Activated CD4-positive, alpha-beta T cell treated with anti-CD3 and anti-CD28 coated beads for 36 hours (primary cell): ENCODE results near the gene XPC. TPM values are rescaled to one million over a fixed set of nuclear protein-coding genes. Genes with fewer than 3 reads are reported as not detected.
A peak's percentile ranks its signal among the peaks of the same experiment; 100 is the strongest.

Source experiments
- ATAC-seq: fragments of 200-7000 bp; cut with Tn5 transposase; one replicate; pipeline ENCODE4 v1.10.0; 2021; ENCODE audit warnings: mild to moderate bottlenecking, moderate library complexity
- CTCF ChIA-PET: fragments of 350-600 bp; sonication (Branson Sonifier 250); formaldehyde crosslinking; loops from one replicate; lab custom pipeline; 2021; ENCODE audit warnings: antibody characterized with exemption; lab: Charles Lee
- POLR2A ChIA-PET: fragments of 350-600 bp; sonication (Branson Sonifier 250); formaldehyde crosslinking; loops from one replicate; lab custom pipeline; 2021; ENCODE audit warnings: antibody characterized with exemption, inconsistent platforms; lab: Charles Lee
- DNase-seq: peaks from one replicate; pipeline ENCODE4 v3.0.0-alpha.2; 2020
- H3K27ac Mint-ChIP-seq: one replicate; pipeline ENCODE4 v1.8.0; 2021; ENCODE audit warnings: mixed read lengths
- H3K27me3 Mint-ChIP-seq: one replicate; pipeline ENCODE4 v1.8.0; 2021; ENCODE audit warnings: mixed read lengths
- H3K36me3 Mint-ChIP-seq: one replicate; pipeline ENCODE4 v1.8.0; 2021; ENCODE audit warnings: low read depth, mixed read lengths
- H3K4me1 Mint-ChIP-seq: one replicate; pipeline ENCODE4 v1.8.0; 2021; ENCODE audit warnings: mixed read lengths
- H3K4me3 Mint-ChIP-seq: one replicate; pipeline ENCODE4 v1.8.0; 2021; ENCODE audit warnings: mild to moderate bottlenecking, moderate library complexity, mixed read lengths
- H3K9me3 Mint-ChIP-seq: one replicate; pipeline ENCODE4 v1.8.0; 2021; ENCODE audit warnings: low read depth, mixed read lengths
- intact Hi-C, 2 experiments: fragments of 100-400 bp; cut with DNase I in 1 of 2; cut with micrococcal nuclease in 1 of 2; formaldehyde crosslinking; loops; one replicate each; pipeline versions ENCODE4 v1.14.2 to v1.15.1; 2022 to 2024; cut with DNase I, micrococcal nuclease
- total RNA-seq, 2 experiments: library from RNA; stranded (reverse); gene quantifications; one replicate each; pipeline ENCODE4 v1.2.3, GENCODE V29; 2021

XPC gene
- total RNA-seq, 2 experiments from 2014 or later = 24.3 to 24.7 TPM

DNA sequence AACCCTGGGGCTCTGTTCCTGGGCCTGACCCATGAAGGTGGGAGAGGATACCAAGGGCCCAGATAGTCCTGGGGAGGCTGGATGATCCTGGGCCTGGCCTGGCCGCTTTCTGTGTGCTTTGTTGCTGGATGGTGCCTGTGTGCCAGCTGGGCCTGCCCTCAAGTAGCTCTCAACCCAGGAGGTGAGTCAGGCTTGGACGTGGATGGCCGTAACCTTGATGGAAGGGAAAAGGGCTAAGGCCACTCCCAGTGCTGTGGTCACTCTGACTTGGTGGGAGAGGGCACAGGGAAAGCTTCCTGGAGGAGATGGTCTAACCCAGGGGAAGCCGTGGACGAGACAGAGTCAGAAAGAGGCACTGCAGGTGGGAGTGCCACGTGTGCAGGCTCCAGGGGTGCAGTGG, 44.1 kb downstream of the XPC start:
- Mint-ChIP-seq H3K27ac (no peak overlapping the region), H3K9me3 (no peaks in the 10 kb centered on the region), H3K36me3 (peaks cover 55% of the 10 kb centered on the region), H3K4me3 (no peak overlapping the region), H3K27me3 (no peaks in the 10 kb centered on the region), H3K4me1 (no peaks in the 10 kb centered on the region)
- intact Hi-C loops = no loop called here
- POLR2A ChIA-PET = interaction anchor here (0.8 to 0.9 kb wide), 2 partner anchors 8 to 9 kb away, joined by 3 read pairs; partner anchors contain the start of genes CHCHD4 and TMEM43
- DNase-seq (no peak), ATAC-seq (no peak)
- CTCF ChIA-PET = interaction anchor here (1.0 kb wide), 1 partner anchor 252 kb away, joined by 3 read pairs; no protein-coding TSS in a partner anchor

DNA sequence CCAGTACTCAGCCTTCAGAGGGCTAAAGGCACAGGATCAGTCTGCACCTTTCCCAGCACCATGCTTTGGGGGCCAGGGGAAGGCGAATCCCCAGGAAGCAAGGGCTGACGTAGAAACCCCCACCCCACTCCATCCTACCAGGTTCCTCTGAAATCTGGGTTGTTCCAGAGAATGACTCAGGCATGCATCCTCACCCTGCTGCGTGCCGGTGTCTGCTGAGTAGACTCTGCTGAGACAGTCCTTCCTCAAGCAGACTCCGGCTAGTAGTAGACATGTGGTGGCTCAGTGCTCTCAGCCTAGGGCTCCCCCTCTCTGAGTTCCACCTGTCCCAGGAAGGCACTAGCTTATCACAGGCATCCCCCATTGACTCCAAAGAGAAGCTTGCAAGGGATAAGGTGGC, 44.5 kb downstream of the XPC start:
- no peak for DNase-seq
- Mint-ChIP-seq H3K9me3 (no peaks in the 10 kb centered on the region), H3K4me1 (no peaks in the 10 kb centered on the region), H3K27me3 (no peaks in the 10 kb centered on the region), H3K4me3 (no peak overlapping the region), H3K36me3 (peaks cover 57% of the 10 kb centered on the region), H3K27ac (no peak overlapping the region)
- ATAC-seq = no peak
- intact Hi-C loops = no loop called here
- CTCF ChIA-PET = interaction anchor here (1.0 kb wide), 1 partner anchor 251 kb away, joined by 3 read pairs; no protein-coding TSS in a partner anchor
- POLR2A ChIA-PET = interaction anchor here (0.8 to 0.9 kb wide), 2 partner anchors 9 kb away, joined by 3 read pairs; partner anchors contain the start of genes CHCHD4 and TMEM43

DNA sequence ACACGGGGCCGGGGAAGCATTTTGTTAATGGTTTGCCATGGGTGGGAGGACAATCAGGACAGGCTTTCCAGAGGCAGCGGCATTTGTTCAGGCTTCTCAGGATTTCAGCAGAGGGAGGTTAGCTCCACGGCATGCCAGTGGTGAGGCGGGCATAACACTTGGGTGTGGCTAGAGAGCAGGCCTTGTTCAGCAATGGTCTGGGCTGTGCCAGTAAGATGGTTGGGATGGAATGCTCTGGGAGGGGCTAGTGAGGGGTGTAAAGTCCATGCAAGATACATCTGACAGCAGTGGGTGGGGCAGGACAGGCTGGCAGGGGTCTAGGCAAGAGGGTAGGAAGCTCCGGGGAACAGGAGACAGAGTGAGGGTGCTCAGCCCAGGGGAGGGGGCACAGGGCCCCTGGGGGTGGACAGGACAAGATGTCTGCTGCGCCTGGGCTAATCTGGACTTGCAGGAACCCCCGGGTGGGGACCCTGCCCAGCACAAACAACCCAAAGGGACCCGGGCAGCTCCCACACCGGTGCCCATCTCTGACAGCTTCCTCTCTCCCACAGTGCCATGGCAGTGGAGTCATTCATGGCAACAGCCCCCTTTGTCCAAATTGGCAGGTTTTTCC, 45.1 kb downstream of the XPC start:
- ATAC-seq (no peak), DNase-seq (no peak)
- no peak overlapping the region for H3K4me3 Mint-ChIP-seq
- peaks cover 5% of the 10 kb centered on the region for H3K4me1 Mint-ChIP-seq
- POLR2A ChIA-PET = interaction anchor here (0.8 kb wide), 1 partner anchor 9 kb away, joined by 3 read pairs; no protein-coding TSS in a partner anchor
- CTCF ChIA-PET = interaction anchor here (1.0 kb wide), 1 partner anchor 251 kb away, joined by 3 read pairs; no protein-coding TSS in a partner anchor
- H3K27me3 Mint-ChIP-seq = no peaks in the 10 kb centered on the region
- intact Hi-C loops = no loop called here
- H3K9me3 Mint-ChIP-seq = peaks cover 3% of the 10 kb centered on the region
- no peak overlapping the region for H3K27ac Mint-ChIP-seq
- peaks cover 61% of the 10 kb centered on the region for H3K36me3 Mint-ChIP-seq

- no peak overlapping the region for H3K4me3 Mint-ChIP-seq
- no peak overlapping the region for H3K27ac Mint-ChIP-seq
- intact Hi-C loops = no loop called here
- DNase-seq = no peak
- peaks cover 3% of the 10 kb centered on the region for H3K9me3 Mint-ChIP-seq
- H3K27me3 Mint-ChIP-seq = no peaks in the 10 kb centered on the region
- POLR2A ChIA-PET = no interaction called here
- ATAC-seq = no peak
- H3K4me1 Mint-ChIP-seq = peaks cover 11% of the 10 kb centered on the region
- CTCF ChIA-PET = no interaction called here
- peaks cover 61% of the 10 kb centered on the region for H3K36me3 Mint-ChIP-seq
Observed at GRCh38 chr3:14132689-14133088, 45.7 kb downstream of the XPC start.

- H3K27me3 Mint-ChIP-seq = no peaks in the 10 kb centered on the region
- ATAC-seq (no peak), DNase-seq (no peak)
- intact Hi-C loops = no loop called here
- peaks cover 16% of the 10 kb centered on the region for H3K4me1 Mint-ChIP-seq
- H3K9me3 Mint-ChIP-seq = peaks cover 3% of the 10 kb centered on the region
- peaks cover 64% of the 10 kb centered on the region for H3K36me3 Mint-ChIP-seq
- ChIA-PET POLR2A (no interaction called here), CTCF (no interaction called here)
- H3K4me3 Mint-ChIP-seq = no peak overlapping the region
- no peak overlapping the region for H3K27ac Mint-ChIP-seq
Observed at GRCh38 chr3:14132120-14132519, 46.3 kb downstream of the XPC start.

- intact Hi-C loops = no loop called here
- CTCF ChIA-PET = interaction anchor here (0.9 kb wide), 1 partner anchor 14 kb away, joined by 3 read pairs; no protein-coding TSS in a partner anchor
- H3K27me3 Mint-ChIP-seq = no peaks in the 10 kb centered on the region
- H3K4me3 Mint-ChIP-seq = no peak overlapping the region
- DNase-seq (no peak), ATAC-seq (no peak)
- no peak overlapping the region for H3K27ac Mint-ChIP-seq
- H3K36me3 Mint-ChIP-seq = peaks cover 64% of the 10 kb centered on the region
- H3K4me1 Mint-ChIP-seq = peaks cover 26% of the 10 kb centered on the region
- POLR2A ChIA-PET = interaction anchor here (0.6 kb wide), 1 partner anchor 116 kb away, joined by 4 read pairs; no protein-coding TSS in a partner anchor
- H3K9me3 Mint-ChIP-seq = peaks cover 3% of the 10 kb centered on the region
Observed at GRCh38 chr3:14131134-14131533, 47.3 kb downstream of the XPC start.

DNA sequence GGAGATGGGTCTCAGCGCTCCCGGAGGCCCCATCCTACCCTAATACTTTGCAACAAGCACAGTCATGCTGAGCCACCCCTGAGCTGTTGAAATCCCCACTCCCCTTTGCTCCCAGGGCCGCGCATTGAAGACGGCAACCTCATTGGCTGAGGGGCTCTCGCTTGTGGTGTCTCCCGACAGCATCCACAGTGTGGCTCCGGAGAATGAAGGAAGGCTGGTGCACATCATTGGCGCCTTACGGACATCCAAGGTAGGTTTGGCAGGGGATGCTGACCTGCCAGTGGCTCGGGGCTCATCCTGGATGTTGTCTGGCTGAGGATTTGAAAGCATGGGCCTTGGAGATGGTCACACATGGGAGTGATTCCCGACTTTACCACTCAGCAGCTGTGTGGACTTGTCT, 47.7 kb downstream of the XPC start:
- H3K27me3 Mint-ChIP-seq = no peaks in the 10 kb centered on the region
- no peak for ATAC-seq
- peaks cover 30% of the 10 kb centered on the region for H3K4me1 Mint-ChIP-seq
- DNase-seq = no peak
- peaks cover 60% of the 10 kb centered on the region for H3K36me3 Mint-ChIP-seq
- H3K4me3 Mint-ChIP-seq = no peak overlapping the region
- no peak overlapping the region for H3K27ac Mint-ChIP-seq
- CTCF ChIA-PET = no interaction called here
- peaks cover 3% of the 10 kb centered on the region for H3K9me3 Mint-ChIP-seq
- POLR2A ChIA-PET = no interaction called here
- intact Hi-C loops = no loop called here

- Mint-ChIP-seq H3K27me3 (no peaks in the 10 kb centered on the region), H3K4me1 (peaks cover 30% of the 10 kb centered on the region), H3K9me3 (peaks cover 3% of the 10 kb centered on the region), H3K27ac (no peak overlapping the region), H3K4me3 (no peak overlapping the region), H3K36me3 (peaks cover 57% of the 10 kb centered on the region)
- ATAC-seq = no peak
- intact Hi-C loops = no loop called here
- POLR2A ChIA-PET = no interaction called here
- DNase-seq = no peak
- CTCF ChIA-PET = no interaction called here
Observed at GRCh38 chr3:14130230-14130629, 48.2 kb downstream of the XPC start.

DNA sequence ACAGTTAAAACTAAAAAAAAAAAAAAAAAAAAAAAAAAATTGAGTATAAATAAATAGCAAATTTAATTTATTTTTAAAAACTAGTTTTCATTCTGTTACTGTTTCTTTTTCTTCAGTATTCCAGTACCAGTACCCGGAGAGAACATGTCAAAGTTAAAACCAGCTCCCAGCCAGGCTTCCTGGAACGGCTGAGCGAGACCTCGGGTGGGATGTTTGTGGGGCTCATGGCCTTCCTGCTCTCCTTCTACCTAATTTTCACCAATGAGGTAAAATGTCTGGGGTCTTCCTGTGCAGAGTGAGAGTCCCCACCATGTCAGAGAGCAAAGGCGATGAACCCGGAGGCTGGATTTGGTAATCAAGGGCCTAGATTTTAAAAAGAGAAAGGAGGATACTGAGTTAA, 49.1 kb downstream of the XPC start:
- peaks cover 55% of the 10 kb centered on the region for H3K36me3 Mint-ChIP-seq
- intact Hi-C loops = loop anchor here in 1 of 2 experiments (5.0 to 10.0 kb wide), 2 partner anchors 647 to 704 kb away; partner anchors contain the start of genes HDAC11 and NUP210
- DNase-seq (no peak), ATAC-seq (no peak)
- H3K9me3 Mint-ChIP-seq = peaks cover 3% of the 10 kb centered on the region
- H3K27me3 Mint-ChIP-seq = no peaks in the 10 kb centered on the region
- peaks cover 30% of the 10 kb centered on the region for H3K4me1 Mint-ChIP-seq
- POLR2A ChIA-PET = no interaction called here
- no peak overlapping the region for H3K4me3 Mint-ChIP-seq
- H3K27ac Mint-ChIP-seq = no peak overlapping the region
- CTCF ChIA-PET = interaction anchor here (1.7 kb wide), 1 partner anchor 13 kb away, joined by 5 read pairs; no protein-coding TSS in a partner anchor

GRCh38 chr3:14128724-14129123, 49.7 kb downstream of the XPC start:
- POLR2A ChIA-PET = no interaction called here

DNA sequence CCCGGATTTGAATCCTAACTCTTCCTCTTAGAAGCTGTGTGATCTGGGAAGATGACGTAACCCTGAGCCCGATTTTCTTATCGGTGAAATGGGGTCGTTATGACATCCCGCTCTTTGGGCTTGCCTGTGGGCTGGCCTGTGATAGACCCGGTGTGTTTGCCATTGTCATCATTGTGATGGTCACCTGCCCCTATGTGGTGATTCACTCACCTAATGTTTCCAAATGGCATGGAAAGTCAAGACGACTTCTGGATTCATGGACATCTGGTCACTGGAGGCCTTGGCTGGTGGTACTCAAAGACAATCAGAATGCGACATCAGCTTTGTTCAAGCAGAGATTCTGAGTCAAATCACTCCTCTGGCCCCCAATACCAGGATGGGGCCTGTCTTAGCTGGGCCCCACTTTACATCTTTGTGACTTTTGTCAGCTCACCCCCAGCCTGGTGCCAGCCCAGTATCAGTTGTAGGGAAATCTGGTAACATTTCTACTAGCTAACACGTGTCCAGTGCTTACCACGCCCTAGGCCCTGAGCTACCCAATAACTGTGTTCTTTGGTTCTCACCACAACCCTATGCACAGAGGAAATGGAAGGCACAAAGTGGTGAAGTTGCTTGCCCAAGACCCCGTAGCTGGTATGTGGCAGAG, 50.8 kb downstream of the XPC start:
- Mint-ChIP-seq H3K27ac (no peak overlapping the region), H3K9me3 (peaks cover 3% of the 10 kb centered on the region), H3K4me1 (peaks cover 42% of the 10 kb centered on the region), H3K4me3 (no peak overlapping the region), H3K36me3 (peaks cover 57% of the 10 kb centered on the region), H3K27me3 (no peaks in the 10 kb centered on the region)
- ATAC-seq (no peak), DNase-seq (no peak)
- intact Hi-C loops = loop anchor here in 1 of 2 experiments (5.0 to 10.0 kb wide), 2 partner anchors 645 to 703 kb away; partner anchors contain the start of genes HDAC11 and NUP210
- CTCF ChIA-PET = no interaction called here
- POLR2A ChIA-PET = no interaction called here

More at GRCh38 chr3:14128724-14129123, 49.7 kb downstream of the XPC start:
- H3K4me1 Mint-ChIP-seq = peaks cover 33% of the 10 kb centered on the region
- ATAC-seq (no peak), DNase-seq (no peak)
- H3K36me3 Mint-ChIP-seq = peaks cover 59% of the 10 kb centered on the region
- intact Hi-C loops = loop anchor here in 1 of 2 experiments (5.0 to 10.0 kb wide), 2 partner anchors 646 to 704 kb away; partner anchors contain the start of genes HDAC11 and NUP210
- CTCF ChIA-PET = interaction anchor here (1.7 kb wide), 1 partner anchor 14 kb away, joined by 5 read pairs; no protein-coding TSS in a partner anchor
- H3K4me3 Mint-ChIP-seq = no peak overlapping the region
- no peaks in the 10 kb centered on the region for H3K27me3 Mint-ChIP-seq
- H3K27ac Mint-ChIP-seq = peak overlapping the region; percentile 31
- peaks cover 3% of the 10 kb centered on the region for H3K9me3 Mint-ChIP-seq
